Measurements from ENCODE around the gene FBLN2.

Gene FBLN2

DNA sequence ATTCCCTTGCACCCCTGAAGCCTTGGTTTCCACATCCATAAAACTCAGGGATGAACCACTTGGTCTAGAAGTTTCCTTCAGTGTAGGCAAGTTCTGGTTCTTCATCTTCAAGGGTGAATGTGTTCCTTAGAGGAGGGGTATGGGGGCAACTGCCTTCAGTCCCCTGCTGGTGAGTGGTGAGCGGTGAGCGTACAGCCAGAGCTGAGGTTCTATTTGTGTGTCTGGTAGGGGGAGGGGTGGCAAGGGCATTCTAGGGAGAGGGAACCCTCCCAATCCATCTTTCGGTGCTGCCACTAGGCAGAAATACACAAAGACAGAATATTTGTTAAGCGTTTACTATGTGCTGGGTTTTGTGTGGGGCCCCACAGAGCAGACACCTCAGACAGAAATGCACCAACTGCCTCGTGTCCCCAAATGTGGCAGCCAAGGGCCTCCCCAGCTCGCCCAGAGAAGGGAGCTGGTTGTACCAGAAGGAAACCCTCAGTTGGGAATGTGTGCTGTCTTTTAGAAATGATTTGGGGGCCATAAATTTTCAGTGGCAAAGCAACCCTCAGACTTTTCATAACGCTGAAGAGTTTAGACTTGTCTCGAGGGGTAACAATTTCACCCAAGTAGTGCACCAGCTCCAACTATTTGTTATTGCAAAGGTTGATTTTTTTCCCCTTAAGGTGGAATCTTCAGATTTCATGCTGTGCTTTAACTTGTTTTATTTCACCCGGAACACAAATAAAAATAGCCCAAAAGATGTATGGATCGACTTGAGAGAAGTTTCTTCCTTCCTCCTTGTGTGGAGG, 137.6 kb downstream of the FBLN2 start:
- Histone ChIP-seq H2BK120ac (ENCODE audit: low read depth, low read length) (no peak overlapping the region), H2BK12ac (ENCODE audit: low read length in 2 of 2) (no peak overlapping the region), H3K27me3 (ENCODE audit: control insufficient read depth in 1 of 2, insufficient read depth in 1 of 2, low read length in 2 of 2) (peaks cover 35 to 72% of the 10 kb centered on the region in 2 experiments), H3K23ac (ENCODE audit: low read length in 2 of 2) (no peak overlapping the region), H2AK5ac (ENCODE audit: low read length, severe bottlenecking) (no peak overlapping the region), H3K79me1 (replicated peaks; ENCODE audit: low read length, poor library complexity, severe bottlenecking) (no peaks in the 10 kb centered on the region), H3K9ac (ENCODE audit: low read length) (no peak overlapping the region), H3K4ac (ENCODE audit: low read depth in 1 of 2, low read length in 2 of 2) (no peak overlapping the region), H2BK15ac (ENCODE audit: low read depth, poor library complexity, severe bottlenecking) (no peak overlapping the region), H3K27ac (ENCODE audit: low read length, poor library complexity, severe bottlenecking) (no peak overlapping the region), H4K91ac (ENCODE audit: low read length) (no peak overlapping the region), H2BK5ac (ENCODE audit: low read depth, low read length, poor library complexity, severe bottlenecking) (no peak overlapping the region), H3K18ac (ENCODE audit: low read depth in 1 of 2, low read length in 2 of 2) (no peak overlapping the region), H4K8ac (ENCODE audit: low read length) (no peak overlapping the region), H2AFZ (ENCODE audit: low read depth, low read length) (no peak overlapping the region), H3K4me3 (ENCODE audit: insufficient read depth in 1 of 2, low read depth in 1 of 2, low read length in 2 of 2) (no peak overlapping the region), H3K4me2 (ENCODE audit: low read length, poor library complexity, severe bottlenecking) (no peak overlapping the region), H3K36me3 (ENCODE audit: control insufficient read depth in 1 of 2, insufficient read depth in 2 of 2, low read depth in 1 of 2, low read length in 2 of 2) (no peaks in the 10 kb centered on the region), H3K14ac (ENCODE audit: low read length in 2 of 2) (no peak overlapping the region), H3K4me1 (ENCODE audit: control insufficient read depth, insufficient read depth, low read depth, low read length) (no peaks in the 10 kb centered on the region), H3K9me3 (ENCODE audit: control insufficient read depth, low read length) (peaks cover 3% of the 10 kb centered on the region)
- WGBS, result 69% methylated on average over 10 of the region's 10 CpGs
- no peak for DNase-seq

GRCh38 chr3:13687517-13687943, 138.6 kb downstream of the FBLN2 start:
- no peak overlapping the region for H2BK120ac ChIP-seq (ENCODE audit: low read depth, low read length)
- no peak overlapping the region for H3K4me2 ChIP-seq (ENCODE audit: low read length, poor library complexity, severe bottlenecking)
- no peak overlapping the region for H3K18ac ChIP-seq (ENCODE audit: low read depth in 1 of 2, low read length in 2 of 2)
- no peak overlapping the region for H2AK5ac ChIP-seq (ENCODE audit: low read length, severe bottlenecking)
- H3K23ac ChIP-seq (ENCODE audit: low read length in 2 of 2), result no peak overlapping the region
- peaks cover 5% of the 10 kb centered on the region for H3K9me3 ChIP-seq (ENCODE audit: control insufficient read depth, low read length)
- no peaks in the 10 kb centered on the region for H3K79me1 ChIP-seq (replicated peaks; ENCODE audit: low read length, poor library complexity, severe bottlenecking)
- no peak overlapping the region for H2BK12ac ChIP-seq (ENCODE audit: low read length in 2 of 2)
- H4K8ac ChIP-seq (ENCODE audit: low read length), result no peak overlapping the region
- no peak overlapping the region for H3K9ac ChIP-seq (ENCODE audit: low read length)
- no peak overlapping the region for H2AFZ ChIP-seq (ENCODE audit: low read depth, low read length)
- no peak overlapping the region for H3K27ac ChIP-seq (ENCODE audit: low read length, poor library complexity, severe bottlenecking)
- no peak overlapping the region for H3K4ac ChIP-seq (ENCODE audit: low read depth in 1 of 2, low read length in 2 of 2)
- 40% methylated on average over 5 of the region's 5 CpGs for WGBS
- H3K36me3 ChIP-seq (ENCODE audit: control insufficient read depth in 1 of 2, insufficient read depth in 2 of 2, low read depth in 1 of 2, low read length in 2 of 2), result no peaks in the 10 kb centered on the region
- peaks cover 35 to 72% of the 10 kb centered on the region in 2 experiments for H3K27me3 ChIP-seq (ENCODE audit: control insufficient read depth in 1 of 2, insufficient read depth in 1 of 2, low read length in 2 of 2)
- no peak for DNase-seq
- H3K14ac ChIP-seq (ENCODE audit: low read length in 2 of 2), result no peak overlapping the region
- no peak overlapping the region for H4K91ac ChIP-seq (ENCODE audit: low read length)
- H2BK15ac ChIP-seq (ENCODE audit: low read depth, poor library complexity, severe bottlenecking), result no peak overlapping the region
- H3K4me3 ChIP-seq (ENCODE audit: insufficient read depth in 1 of 2, low read depth in 1 of 2, low read length in 2 of 2), result no peak overlapping the region
- no peak overlapping the region for H2BK5ac ChIP-seq (ENCODE audit: low read depth, low read length, poor library complexity, severe bottlenecking)
- no peaks in the 10 kb centered on the region for H3K4me1 ChIP-seq (ENCODE audit: control insufficient read depth, insufficient read depth, low read depth, low read length)

Data from mesenchymal stem cell (in vitro differentiated cells and primary cell).